Prostate gland (tissue), 2 donors: Measurements from ENCODE around the gene GLS.

ENCODE experiments used
- CTCF ChIP-seq, 4 experiments: fragments of 200-600 bp in 2 of 4; fragments of 450-650 bp in 2 of 4; sonication (generic) in 2 of 4; IDR thresholded peaks; 1 replicate in 3 of 4; 2 replicates in 1 of 4; pipeline ENCODE4 v1.5.1; 2016 to 2019; ENCODE audit warnings: antibody characterized with exemption in 4 of 4, mild to moderate bottlenecking in 2 of 4, moderate library complexity in 2 of 4
- POLR2A ChIP-seq: fragments of 450-650 bp; IDR thresholded peaks from one replicate; pipeline ENCODE4 v1.6.1; 2016; ENCODE audit warnings: antibody characterized with exemption, mild to moderate bottlenecking
- POLR2AphosphoS5 ChIP-seq: sonication (generic); formaldehyde crosslinking; IDR thresholded peaks from one replicate; pipeline ENCODE4 v1.6.1; 2017; ENCODE audit warnings: antibody characterized with exemption

- TF ChIP-seq POLR2AphosphoS5 (no peak), CTCF (IDR thresholded peaks at IDR 0.05) (no peak), POLR2A (no peak)
Measured at GRCh38 chr2:190859347-190860297, 21.0 kb upstream of the GLS start.
